Measurements from ENCODE around the gene SEMA3B.
A peak's percentile ranks its signal among the peaks of the same experiment; 100 is the strongest.
"Not testable (repeated sequence)": the region's sequence is repeated elsewhere in the genome, so short reads cannot be mapped to it uniquely, and the experiment has no call there.

The SEMA3B gene

GRCh38 chr3:50260027-50260941 lies 8.7 kb upstream of the SEMA3B start:
- DNase-seq = peak; percentile 18 to 84

GRCh38 chr3:50260942-50261441 lies 8.0 kb upstream of the SEMA3B start:
- DNase-seq = no peak

GRCh38 chr3:50261505-50261904 lies 7.4 kb upstream of the SEMA3B start:
- no peak for DNase-seq

GRCh38 chr3:50262200-50262599 lies 6.7 kb upstream of the SEMA3B start:
- not testable (repeated sequence) for DNase-seq

- DNase-seq = no peak
Observed at GRCh38 chr3:50262778-50263177, 6.2 kb upstream of the SEMA3B start.

- DNase-seq = no peak
Observed at GRCh38 chr3:50263478-50264382, 5.2 kb upstream of the SEMA3B start.

GRCh38 chr3:50264383-50264963 lies 4.5 kb upstream of the SEMA3B start:
- peak in 1 of 2 experiments; percentile 11 for DNase-seq

GRCh38 chr3:50264964-50265485 lies 3.9 kb upstream of the SEMA3B start:
- DNase-seq = no peak

- no peak for DNase-seq
Observed at GRCh38 chr3:50265571-50265970, 3.4 kb upstream of the SEMA3B start.

GRCh38 chr3:50266017-50266416 lies 2.9 kb upstream of the SEMA3B start:
- DNase-seq = no peak

GRCh38 chr3:50266836-50267235 lies 2.1 kb upstream of the SEMA3B start:
- DNase-seq = no peak

GRCh38 chr3:50267280-50267913 lies 1.6 kb upstream of the SEMA3B start:
- DNase-seq = no peak

GRCh38 chr3:50268276-50268675 lies 671 bp upstream of the SEMA3B start:
- no peak for DNase-seq

- DNase-seq = no peak
Observed at GRCh38 chr3:50269460-50269859, 513 bp downstream of the SEMA3B start.

GRCh38 chr3:50269977-50270413 lies 1.0 kb downstream of the SEMA3B start:
- no peak for DNase-seq

GRCh38 chr3:50270422-50271224 lies 1.7 kb downstream of the SEMA3B start:
- DNase-seq = no peak

- no peak for DNase-seq
Observed at GRCh38 chr3:50271314-50271936, 2.5 kb downstream of the SEMA3B start.

- DNase-seq = not testable (repeated sequence)
Observed at GRCh38 chr3:50272538-50272910, 3.6 kb downstream of the SEMA3B start.

- DNase-seq = peak in 1 of 2 experiments; percentile 74
Observed at GRCh38 chr3:50272911-50273688, 4.2 kb downstream of the SEMA3B start.

GRCh38 chr3:50273689-50274065 lies 4.7 kb downstream of the SEMA3B start:
- DNase-seq = no peak
